Renal cortical epithelial cell (primary cell): ENCODE measurements around the gene RAMP3. TPM values are rescaled to one million over a fixed set of nuclear protein-coding genes. Genes with fewer than 3 reads are reported as not detected.
"Not testable (repeated sequence)": the region's sequence is repeated elsewhere in the genome, so short reads cannot be mapped to it uniquely, and the experiment has no call there.

Source experiments
- DNase-seq: peaks from one replicate; pipeline ENCODE4 v3.0.0-alpha.2; 2011; ENCODE audit warnings: low read depth
- total RNA-seq: library from RNA; depleted of rRNA; stranded (reverse); fragments of >200 nt; gene quantifications from 2 replicates; pipeline ENCODE4 v1.2.3, GENCODE V29; 2014

The RAMP3 gene
- total RNA-seq, 1 donor from 2014 or later, result 0.40 TPM

DNA sequence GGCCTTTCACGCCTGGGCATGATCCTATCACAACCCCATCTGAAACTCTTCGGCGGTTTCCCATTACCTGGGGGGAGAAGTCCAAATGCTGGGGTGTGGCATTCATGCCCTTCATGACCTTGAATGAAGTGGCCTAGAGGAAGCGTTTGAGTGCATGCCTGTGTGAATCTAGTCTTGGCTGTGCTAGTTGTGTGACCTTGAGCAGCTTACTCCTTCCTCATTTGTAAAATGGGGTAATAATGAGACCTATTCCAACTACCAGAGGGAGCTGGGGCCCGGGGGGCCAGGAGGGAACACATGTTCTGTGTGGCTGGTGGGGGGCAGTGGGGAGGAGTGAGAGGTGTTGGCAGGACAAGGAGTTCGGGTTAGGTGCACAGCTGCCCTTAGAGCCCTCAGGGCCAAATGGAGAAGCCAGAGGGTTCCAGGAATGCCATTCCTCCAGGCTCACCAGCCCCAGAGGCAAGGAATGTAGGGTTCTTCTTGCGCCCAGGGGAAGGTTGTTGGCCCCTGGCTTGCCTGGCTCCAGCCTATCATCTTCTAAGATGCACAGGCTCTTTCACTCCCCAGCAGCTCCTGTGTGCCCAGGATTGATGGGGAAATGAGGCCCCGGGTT, 24.8 kb upstream of the RAMP3 start:
- no peak for DNase-seq

DNA sequence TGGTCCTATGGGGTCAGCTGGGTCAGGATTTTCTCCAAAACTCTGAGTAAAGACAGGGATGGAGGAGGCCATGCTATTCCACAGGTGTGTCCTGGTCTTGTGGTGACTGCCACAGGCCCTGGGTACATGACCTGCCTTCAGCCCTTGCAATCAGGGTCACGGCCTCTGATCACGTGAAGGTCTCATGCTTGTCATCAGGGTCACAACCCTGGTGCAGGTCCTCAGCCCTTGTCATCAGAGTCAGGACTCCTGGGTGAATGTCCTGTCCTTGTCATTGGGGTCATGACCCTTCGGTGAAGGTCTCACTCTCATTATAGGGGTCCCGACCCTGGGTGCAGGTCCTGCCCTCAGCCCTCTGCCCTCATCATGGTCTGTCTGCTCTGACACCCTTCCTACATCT, 24.2 kb upstream of the RAMP3 start:
- DNase-seq, result no peak

DNA sequence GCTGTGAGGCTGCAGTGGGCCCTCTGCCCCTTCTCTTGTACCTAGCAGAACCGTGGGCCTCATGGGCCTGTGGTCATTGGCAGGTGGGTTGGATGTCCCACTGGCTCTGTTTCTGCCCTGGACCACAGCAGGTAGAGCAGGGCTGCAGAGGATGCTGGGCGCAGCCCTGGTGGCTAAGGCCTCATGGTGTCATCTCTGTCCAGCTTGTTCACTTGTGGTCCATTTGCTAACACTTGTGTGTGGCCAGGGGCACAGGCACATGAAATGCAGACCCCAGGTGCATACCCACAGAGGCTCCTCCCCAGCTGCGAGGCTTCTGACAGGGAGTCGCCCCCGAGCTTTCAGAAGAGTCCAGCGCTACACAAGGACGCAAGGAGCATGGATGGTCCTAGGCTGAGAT, 23.7 kb upstream of the RAMP3 start:
- DNase-seq, result no peak

DNA sequence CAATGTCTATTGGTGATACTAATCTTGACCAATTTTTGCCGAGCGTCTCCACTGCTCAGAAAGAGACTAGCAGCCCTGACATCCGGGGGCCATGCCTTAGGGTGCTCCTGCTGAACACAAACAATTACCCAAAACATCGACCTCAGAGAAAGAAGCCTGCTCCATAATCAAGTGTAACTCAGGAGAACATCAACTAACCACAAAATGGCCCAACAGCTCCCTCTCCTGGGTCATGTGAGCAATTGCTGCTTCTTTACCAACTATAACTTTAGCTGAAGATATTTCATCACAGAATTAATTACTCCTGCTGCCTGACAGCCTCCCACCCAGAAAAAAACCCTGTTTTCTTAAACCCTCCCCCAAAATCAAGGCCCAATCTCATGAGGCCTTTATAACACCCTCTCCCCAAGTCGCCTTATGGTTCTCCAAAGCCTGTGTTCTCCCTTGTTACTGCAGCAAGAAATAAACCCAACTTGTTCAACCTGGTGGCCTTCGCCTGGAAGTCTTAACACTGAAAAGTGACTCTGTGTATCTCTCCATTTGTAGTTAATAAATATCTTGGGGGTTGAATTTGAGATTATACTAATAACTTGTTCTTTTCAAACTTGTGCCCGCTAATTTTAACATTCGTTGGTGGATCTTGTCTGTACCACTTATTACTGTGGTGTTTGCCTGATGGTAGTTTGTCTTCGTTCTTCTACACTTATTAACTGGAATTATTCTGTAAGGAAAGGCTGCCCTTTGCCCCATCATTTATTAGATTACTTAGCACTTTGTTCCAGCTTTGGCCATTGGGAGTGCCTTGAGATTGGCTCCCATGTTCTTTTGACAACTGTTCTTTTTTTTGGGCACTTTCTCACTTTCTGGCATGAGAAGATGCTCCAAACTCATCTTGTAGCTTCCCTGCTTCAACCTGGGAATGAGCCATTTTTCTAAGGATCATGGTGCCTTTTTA, 21.2 kb upstream of the RAMP3 start:
- peak; percentile 67 for DNase-seq

DNA sequence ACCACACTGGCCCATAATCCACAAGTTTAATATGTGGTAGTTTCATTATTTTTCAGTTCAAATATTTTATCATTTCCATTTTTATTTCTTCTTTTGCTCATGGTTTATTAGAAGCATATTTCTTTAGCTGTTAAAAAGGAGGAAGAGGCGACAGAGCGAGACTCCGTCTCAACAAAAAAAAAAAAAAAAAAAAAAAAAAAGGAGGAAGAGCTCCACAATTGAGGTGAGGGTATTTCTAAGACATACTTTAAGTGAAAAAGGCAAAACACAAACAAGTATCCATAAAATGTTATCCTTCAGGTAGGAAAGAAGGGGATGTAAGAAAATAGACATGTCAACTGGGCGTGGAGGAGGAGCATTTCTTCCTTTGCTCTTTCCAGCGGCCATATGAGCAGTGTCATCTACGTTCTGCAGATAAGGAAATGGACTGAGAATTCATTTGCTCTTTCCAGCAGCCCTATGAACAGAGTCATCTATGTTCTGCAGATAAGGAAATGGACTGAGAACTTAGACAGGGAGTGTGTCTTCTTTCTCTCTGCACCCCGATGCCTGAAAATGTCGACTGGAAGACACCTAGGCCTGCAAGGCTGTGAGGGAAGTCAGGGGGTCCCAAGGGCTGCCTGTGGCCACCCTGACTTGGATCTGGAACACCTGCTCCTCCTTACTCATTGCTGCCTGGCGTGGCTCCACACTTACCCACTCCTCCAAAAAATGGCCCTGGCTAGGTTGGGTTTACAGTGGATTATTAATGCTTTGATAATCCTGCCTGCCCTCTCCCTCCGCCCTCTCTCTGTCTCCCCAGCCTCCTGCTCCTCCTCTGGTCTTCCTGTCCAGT, 18.9 kb upstream of the RAMP3 start:
- DNase-seq, result no peak

DNA sequence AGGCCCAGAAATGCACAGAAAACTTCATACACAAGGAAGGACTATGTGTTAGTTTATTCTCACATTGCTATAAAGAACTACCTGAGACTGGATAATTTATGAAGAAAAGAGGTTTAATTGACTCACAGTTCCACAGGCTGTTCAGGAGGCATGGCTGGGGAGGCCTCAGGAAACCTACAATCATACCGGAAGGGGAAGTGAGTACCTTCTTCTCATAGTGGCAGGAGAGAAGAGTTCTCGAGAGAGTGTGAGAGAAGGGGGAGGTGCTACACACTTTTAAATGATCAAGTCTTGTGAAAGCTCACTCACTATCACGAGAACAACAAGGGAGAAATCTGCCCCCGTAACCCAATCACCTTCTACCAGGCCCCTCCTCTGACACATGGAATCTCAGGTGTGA, 16.8 kb upstream of the RAMP3 start:
- DNase-seq, result no peak

DNA sequence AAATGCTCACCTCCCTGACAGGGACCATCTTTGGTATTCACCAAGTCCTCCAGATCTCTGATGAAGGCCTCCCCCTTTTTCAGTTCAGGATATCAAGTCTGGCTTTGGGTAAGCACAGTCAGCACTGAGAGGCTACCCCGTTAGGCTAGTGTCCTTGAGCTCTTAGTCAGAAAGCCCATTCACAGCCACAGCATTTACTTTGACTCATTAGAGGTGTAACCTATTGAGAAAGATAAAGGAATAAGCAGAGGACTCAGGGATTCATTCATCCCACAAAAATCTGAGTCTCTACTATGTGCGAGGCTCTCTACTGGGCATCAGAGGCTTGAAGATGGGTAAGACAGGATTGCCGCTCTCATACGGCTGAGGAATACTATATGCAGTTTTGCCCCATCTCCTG, 14.0 kb upstream of the RAMP3 start:
- peak; percentile 24 for DNase-seq

DNA sequence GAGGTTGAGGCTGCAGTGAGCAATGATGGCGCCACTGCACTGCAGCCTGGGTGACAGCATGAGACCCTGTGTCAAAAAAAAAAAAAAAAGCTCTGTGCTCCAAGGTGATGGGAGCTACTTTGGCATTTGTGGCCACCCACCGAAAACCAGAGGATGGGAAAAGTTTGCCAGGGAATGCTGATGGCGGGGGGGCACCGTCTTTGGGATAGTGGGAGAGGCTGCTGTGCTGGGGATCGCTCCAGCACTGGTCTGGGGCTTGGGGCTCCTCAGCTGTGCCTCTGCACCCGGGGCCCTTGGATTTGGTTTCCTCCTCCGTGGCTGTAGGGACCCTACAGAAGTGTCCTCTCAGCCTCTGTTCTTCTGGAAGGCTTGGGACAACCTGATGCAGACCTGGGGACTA, 11.7 kb upstream of the RAMP3 start:
- no peak for DNase-seq

DNA sequence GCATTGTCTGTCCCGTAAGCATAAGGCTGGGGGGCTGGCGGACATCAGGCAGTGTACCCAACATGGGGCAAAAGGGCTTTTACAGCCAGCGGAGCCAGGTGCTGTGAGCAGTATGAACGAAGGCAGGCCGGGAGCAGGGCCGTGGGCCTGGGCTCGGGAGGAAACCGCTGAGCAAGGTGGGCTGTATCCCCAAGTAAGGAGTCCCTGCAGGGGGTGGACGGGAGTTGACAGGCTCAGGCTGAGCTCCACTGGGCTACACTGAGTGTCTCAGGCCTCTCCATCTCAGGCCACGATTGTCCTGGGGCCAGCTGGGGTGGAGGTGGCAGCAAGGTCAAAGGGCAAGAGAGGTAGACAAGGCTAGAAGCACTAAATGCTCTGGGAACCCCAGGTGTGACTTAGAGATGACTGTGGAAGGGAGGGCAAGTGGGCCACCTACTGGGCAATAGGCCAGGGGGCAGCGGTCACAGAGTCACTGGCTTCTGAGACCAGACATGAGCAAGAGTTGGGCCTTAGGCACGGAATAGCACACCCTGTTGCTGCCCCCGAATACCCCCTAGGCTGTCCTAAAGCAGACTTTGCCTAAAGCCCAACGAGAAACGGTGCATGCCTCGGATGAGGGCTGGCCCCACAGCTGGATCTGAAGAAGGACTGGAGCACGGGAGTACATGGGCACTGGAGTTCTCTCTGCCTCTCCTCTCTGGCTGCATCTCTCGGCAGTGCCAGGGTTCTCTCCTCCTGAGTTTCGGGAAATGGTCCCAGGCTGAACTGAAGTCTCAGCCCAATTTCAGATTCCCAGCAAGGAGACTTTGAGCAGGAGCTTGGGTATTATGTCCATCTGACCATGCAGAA, 10.8 kb upstream of the RAMP3 start:
- no peak for DNase-seq

DNA sequence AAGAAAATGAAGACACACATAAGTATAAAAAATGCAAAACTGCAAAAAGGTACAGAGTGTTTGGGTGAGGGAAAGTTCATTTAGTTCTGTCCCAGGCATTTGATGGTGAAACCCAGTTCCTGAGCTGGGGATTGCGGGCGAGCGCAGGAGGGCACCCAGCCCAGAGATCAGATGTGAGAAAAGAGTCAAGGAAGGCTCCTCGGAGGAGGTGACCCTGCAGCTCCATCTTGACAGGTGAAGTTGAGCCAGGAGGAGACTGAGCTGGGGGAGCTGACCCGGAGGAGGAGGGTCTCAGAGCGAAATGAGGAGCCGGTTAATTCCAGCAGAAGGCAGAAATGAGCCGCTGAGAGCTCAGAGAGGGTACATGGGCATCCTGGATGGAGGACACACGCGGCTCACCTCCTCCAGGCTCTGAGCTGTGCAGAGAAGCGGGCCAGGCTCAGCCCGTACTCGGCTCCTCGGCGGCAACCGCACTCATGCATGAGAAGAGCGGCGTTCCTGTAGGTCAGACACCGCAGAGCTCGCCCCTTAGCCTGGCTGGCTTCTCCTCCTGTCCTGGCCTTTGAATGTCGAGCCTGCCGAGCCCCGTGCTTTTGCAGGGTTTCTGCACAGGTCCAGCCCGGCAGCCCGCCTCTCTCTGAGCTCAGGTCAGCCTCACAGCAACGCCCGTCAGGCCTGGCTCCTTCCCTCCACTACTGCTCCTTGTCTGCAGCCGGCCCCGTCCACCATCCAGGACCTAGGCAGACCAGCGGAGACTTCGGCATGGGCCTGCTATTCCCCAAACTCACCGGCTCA, 9.5 kb upstream of the RAMP3 start:
- DNase-seq, result peak; percentile 9

DNA sequence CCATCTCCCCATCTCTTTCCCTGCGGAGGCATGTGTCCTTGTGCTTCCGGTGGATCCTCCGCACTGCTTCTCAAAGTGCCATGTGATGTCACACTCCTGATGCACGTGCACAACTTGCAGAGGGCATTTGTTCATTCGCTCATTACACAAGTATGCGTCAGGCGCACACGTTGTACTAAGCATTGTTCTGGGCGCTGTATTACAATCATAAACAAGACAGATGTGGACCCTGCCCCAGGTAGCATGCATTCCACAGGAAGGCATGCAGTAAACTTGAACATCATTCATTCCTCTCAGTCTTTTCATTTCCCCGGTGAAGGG, 9.0 kb upstream of the RAMP3 start:
- no peak for DNase-seq

DNA sequence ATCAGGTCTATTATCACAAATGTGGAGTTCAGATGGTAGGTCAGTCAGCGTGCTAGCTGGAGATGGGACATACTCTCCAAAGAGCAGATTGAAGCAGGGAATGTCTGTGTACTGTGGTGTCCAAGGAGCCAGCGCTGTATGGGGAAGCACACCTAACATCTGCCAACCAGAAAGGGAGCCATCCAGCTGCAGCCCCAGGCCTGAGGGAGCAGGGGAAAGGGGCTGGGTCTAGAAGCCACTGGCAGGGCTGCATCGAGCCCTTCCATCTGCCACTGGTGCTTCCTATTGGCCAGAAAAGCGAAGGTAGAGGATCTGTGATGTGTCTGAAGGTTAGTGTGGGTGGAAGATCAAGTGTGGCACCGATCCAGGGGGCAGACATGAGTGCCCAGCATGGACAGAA, 8.0 kb upstream of the RAMP3 start:
- DNase-seq, result no peak

DNA sequence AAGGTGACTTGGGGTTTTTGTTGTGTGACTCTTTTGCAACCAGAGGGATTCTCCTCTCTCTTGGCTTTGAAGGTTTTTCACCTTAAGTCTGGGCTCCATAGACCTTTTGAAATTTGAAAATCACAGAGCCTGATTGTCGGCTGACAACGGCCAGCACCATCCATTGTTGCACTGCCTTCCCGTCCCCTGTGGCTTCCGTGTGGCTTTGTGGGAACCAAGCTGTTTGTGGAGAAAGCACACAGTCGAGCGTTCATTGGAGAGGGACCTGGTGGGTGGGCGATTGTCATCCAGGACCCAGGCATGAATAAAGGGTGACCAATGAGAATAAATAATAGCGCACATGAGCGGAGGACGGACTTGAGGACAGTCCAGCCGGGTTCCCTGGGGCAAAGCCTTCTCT, 7.4 kb upstream of the RAMP3 start:
- no peak for DNase-seq

DNA sequence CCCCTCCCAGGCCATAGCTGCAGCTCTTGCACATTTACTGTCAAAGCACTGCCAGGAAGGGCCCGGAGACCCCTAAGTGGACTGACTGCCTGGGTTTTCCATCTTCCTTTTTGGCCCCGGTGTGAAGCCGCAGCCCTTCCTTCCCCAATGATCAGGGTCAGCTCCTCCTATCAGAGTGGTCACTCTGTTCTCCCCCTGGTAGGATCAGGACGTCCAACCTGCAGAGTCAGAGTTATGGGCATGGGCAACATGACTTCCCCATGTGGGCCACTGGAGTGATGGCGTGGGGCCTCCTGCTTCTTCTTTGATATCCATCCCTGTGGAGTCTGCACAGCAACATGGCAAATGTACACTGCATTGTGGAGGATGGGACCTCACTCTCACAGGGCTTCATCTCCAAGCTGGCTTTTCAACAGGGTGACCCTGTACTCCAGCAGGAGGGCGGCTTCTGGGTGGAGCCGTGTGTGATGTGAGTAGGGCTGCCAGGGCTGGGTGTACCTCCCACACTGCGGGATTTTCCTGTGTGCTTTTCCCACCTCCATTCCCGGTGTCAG, 6.4 kb upstream of the RAMP3 start:
- no peak for DNase-seq

DNA sequence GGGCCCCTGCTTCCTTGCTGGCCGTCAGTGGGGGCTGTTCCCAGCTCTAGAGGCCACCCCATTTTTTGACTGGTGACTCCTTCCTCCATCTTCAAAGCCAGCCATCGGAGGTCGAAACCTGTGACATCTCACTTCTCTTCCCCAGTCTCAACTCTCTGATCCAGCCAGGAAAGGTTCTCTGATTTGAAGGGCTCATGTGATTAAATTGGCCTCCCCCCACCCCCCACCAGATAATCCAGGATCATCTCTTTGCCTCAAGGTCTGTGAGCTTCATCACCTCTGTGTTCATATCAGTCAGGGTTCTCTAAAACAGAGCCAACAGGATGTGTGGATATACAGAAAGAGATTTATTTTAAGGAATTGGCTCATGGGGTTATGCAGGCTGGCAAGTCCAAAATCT, 5.6 kb upstream of the RAMP3 start:
- DNase-seq, result no peak

DNA sequence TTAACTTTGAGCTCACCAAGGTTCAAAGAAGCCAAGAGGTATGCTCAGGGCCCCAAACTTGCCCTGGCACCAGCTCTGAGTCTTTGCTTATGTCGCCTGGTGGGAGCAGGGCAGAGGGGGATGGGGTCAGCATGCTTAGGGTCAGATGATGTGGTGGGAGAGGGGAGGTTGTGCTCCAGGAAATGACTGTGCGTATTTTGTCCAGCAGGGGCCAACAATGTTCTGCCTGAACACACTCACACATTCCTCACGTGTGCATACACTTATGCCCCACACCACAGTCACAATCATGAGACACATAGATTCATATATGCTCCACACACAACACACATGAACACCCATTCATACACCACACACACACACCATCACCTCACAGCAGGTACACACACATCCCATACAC, 4.4 kb upstream of the RAMP3 start:
- no peak for DNase-seq

DNA sequence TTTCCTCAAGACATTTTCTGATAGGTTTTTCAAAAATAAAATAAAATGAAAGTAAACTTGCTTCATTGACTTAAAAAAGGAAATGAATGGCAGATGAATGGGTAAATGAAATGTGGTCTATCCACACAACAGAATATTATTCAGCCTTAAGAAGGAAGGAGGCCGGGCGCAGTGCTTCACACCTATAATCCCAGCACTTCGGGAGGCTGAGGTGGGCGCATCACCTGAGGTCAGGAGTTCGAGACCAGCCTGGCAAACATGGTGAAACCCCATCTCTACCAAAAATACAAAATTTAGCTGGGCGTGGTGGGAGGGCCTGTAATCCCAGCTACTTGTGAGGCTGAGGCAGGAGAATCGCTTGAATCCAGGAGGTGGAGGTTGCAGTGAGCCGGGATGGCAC, 3.7 kb upstream of the RAMP3 start:
- DNase-seq, result not testable (repeated sequence)

DNA sequence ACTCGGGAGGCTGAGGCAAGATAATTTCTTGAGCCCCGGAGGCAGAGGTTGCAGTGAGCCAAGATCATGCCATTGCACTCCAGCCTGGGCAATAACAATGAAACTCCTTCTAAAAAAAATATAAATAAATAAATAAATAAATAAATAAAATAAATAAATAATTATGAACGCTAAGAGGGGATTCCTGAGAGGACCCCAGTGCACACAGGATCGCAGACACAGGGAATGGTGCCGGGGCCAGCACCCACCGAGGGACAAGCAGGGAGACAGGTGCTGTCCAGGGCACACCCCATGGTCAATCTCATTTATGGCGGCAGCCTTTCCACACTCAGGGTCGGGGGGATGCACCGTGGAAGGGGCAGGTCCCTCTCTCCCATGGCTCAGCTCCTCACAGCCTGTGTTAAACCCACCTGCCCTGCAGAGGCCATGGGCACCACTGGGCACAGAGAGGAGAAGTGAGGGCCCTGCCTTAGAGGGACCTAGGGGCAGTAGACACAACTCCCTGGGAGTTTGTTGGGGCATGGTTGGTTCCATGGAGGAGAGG, 2.2 kb upstream of the RAMP3 start:
- no peak for DNase-seq

DNA sequence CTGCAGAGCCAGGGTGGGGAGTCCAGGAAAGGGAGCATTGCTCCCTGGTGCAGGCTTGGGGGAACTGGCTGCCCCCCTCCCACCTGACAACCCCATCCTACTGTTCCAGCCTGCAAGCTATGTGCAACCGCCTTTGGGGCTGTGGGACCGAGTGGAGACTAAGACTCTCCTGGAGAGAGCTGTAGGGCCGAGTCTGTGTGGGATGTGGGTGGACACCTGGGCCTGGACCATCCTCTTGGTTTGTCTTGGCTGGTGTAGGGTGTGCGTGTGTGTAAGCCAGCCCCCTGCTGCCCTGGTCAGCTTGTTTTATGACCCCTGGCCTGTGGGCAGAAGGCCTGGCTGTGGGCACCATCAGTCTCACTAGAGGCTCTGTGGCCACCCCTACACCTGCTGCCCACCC, 1.6 kb upstream of the RAMP3 start:
- DNase-seq, result no peak

DNA sequence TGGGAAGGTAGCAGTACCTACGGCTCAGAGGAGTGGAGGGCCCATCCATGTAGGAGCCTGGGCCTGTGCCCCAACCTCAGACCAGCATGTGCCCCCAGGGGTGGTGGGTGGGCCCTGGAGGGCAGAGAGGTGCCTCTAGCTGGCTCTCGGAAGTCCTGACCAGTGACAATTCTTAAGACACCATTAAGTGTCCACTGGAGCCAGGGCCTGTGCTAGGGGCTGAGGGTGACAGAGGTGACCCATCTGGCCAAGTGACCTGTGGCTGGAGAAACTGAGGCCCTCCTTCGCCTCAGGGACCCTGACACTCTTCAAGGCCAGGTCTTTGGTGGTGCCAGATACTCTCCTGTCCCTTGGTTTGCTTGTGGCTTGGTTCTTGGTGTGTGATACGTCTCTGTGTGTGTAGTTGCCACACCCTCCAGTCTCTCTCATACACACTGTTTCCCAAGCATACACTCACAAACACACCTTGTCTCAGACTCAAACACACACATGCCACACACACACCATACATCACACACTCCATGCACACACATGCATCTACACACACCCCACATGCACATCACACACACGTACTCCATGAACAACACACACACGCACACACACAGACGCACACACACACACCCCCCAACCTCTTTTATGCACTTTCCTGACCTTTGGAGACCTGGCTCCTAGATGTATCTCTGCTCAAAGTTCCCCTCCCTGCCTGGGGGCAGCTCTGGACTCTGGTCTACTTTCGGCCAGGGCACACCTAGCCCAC, 897 bp upstream of the RAMP3 start:
- DNase-seq, result no peak
